ENCODE results near the gene CAMSAP1.
A peak's percentile ranks its signal among the peaks of the same experiment; 100 is the strongest.
"Not testable (repeated sequence)": the region's sequence is repeated elsewhere in the genome, so short reads cannot be mapped to it uniquely, and the experiment has no call there.

CAMSAP1 gene
- total RNA-seq, result 63.9 to 69.6 (median 66.0) reads per million in 4 donors

- peak; percentile 91 to 96 (median 92) for DNase-seq
These were observed at the start of gene CAMSAP1 for GRCh38 chr9:135907431-135908092. Gene CAMSAP1 (minus strand): TSS chr9:135907546. CDS start chr9:135907159, 387 bp downstream.

GRCh38 chr9:135956802-135957174 lies 49.4 kb upstream of the CAMSAP1 start:
- DNase-seq, result no peak

- no peak for DNase-seq
These were observed 48.8 kb upstream of the CAMSAP1 start for GRCh38 chr9:135955934-135956801.

GRCh38 chr9:135952664-135953206 lies 45.4 kb upstream of the CAMSAP1 start:
- DNase-seq, result no peak

- no peak for DNase-seq
These were observed 44.7 kb upstream of the CAMSAP1 start for GRCh38 chr9:135951889-135952663.

- DNase-seq, result not testable (repeated sequence)
These were observed 44.0 kb upstream of the CAMSAP1 start for GRCh38 chr9:135951310-135951709.

GRCh38 chr9:135950841-135951240 lies 43.5 kb upstream of the CAMSAP1 start:
- not testable (repeated sequence) for DNase-seq

- no peak for DNase-seq
These were observed 42.9 kb upstream of the CAMSAP1 start for GRCh38 chr9:135950135-135950682.

- DNase-seq, result no peak
These were observed 42.3 kb upstream of the CAMSAP1 start for GRCh38 chr9:135949501-135950134.

GRCh38 chr9:135948968-135949367 lies 41.6 kb upstream of the CAMSAP1 start:
- DNase-seq, result no peak

- DNase-seq, result no peak
These were observed 41.1 kb upstream of the CAMSAP1 start for GRCh38 chr9:135948446-135948845.

GRCh38 chr9:135947582-135947981 lies 40.2 kb upstream of the CAMSAP1 start:
- no peak for DNase-seq

- not testable (repeated sequence) for DNase-seq
These were observed 39.8 kb upstream of the CAMSAP1 start for GRCh38 chr9:135947105-135947504.

GRCh38 chr9:135946392-135946994 lies 39.1 kb upstream of the CAMSAP1 start:
- DNase-seq, result no peak

- no peak for DNase-seq
These were observed 38.6 kb upstream of the CAMSAP1 start for GRCh38 chr9:135945969-135946368.

- DNase-seq, result no peak
These were observed 37.3 kb upstream of the CAMSAP1 start for GRCh38 chr9:135944444-135945252.

GRCh38 chr9:135943604-135944003 lies 36.3 kb upstream of the CAMSAP1 start:
- not testable (repeated sequence) for DNase-seq

- DNase-seq, result no peak
These were observed 34.1 kb upstream of the CAMSAP1 start for GRCh38 chr9:135941288-135941995.

- peak in 2 of 5 donors; percentile 30 to 50 for DNase-seq
These were observed 32.3 kb upstream of the CAMSAP1 start for GRCh38 chr9:135939351-135940265.
